Jurkat, Clone E6-1 (cell line): Measurements from ENCODE around the gene KPNA3.
"Not testable (repeated sequence)": the region's sequence is repeated elsewhere in the genome, so short reads cannot be mapped to it uniquely, and the experiment has no call there.

Source experiments
- DNase-seq: peaks from one replicate; pipeline ENCODE4 v3.0.0-alpha.2; 2011; ENCODE audit warnings: low read depth, low spot score
- H3K4me3 ChIP-seq: 2 replicates; pipeline ENCODE4 v1.5.1; 2011; ENCODE audit warnings: mild to moderate bottlenecking, low read length, control low read depth, moderate library complexity

KPNA3 gene

GRCh38 chr13:49811527-49811908 is 19.0 kb upstream of the KPNA3 start:
- DNase-seq, result no peak
- no peak overlapping the region for H3K4me3 ChIP-seq

GRCh38 chr13:49810567-49811526 is 18.4 kb upstream of the KPNA3 start:
- no peak for DNase-seq
- H3K4me3 ChIP-seq, result no peak overlapping the region

- DNase-seq, result no peak
- H3K4me3 ChIP-seq, result no peak overlapping the region
Measured at GRCh38 chr13:49807681-49808080, 15.2 kb upstream of the KPNA3 start.

GRCh38 chr13:49806126-49806536 is 13.6 kb upstream of the KPNA3 start:
- DNase-seq, result no peak

GRCh38 chr13:49803047-49803446 is 10.6 kb upstream of the KPNA3 start:
- not testable (repeated sequence) for DNase-seq

More at GRCh38 chr13:49806126-49806536, 13.6 kb upstream of the KPNA3 start:
- no peak overlapping the region for H3K4me3 ChIP-seq

GRCh38 chr13:49802426-49802825 is 9.9 kb upstream of the KPNA3 start:
- no peak for DNase-seq
- H3K4me3 ChIP-seq, result no peak overlapping the region

More at GRCh38 chr13:49803047-49803446, 10.6 kb upstream of the KPNA3 start:
- not testable (repeated sequence) for H3K4me3 ChIP-seq

- DNase-seq, result no peak
- H3K4me3 ChIP-seq, result peak overlapping the region; percentile 81
Measured at GRCh38 chr13:49791711-49792549, 552 bp downstream of the KPNA3 start.

- DNase-seq, result peak; percentile 34
- peak overlapping the region; percentile 81 for H3K4me3 ChIP-seq
Measured at GRCh38 chr13:49791315-49791710, 1.2 kb downstream of the KPNA3 start.

- no peak for DNase-seq
- no peak overlapping the region for H3K4me3 ChIP-seq
Measured at GRCh38 chr13:49789968-49790367, 2.5 kb downstream of the KPNA3 start.

GRCh38 chr13:49786401-49787008 is 6.0 kb downstream of the KPNA3 start:
- no peak overlapping the region for H3K4me3 ChIP-seq
- DNase-seq, result no peak

- no peak for DNase-seq
- no peak overlapping the region for H3K4me3 ChIP-seq
Measured at GRCh38 chr13:49784886-49785570, 7.5 kb downstream of the KPNA3 start.

- DNase-seq, result no peak
- no peak overlapping the region for H3K4me3 ChIP-seq
Measured at GRCh38 chr13:49783865-49784264, 8.6 kb downstream of the KPNA3 start.

GRCh38 chr13:49782784-49783183 is 9.7 kb downstream of the KPNA3 start:
- DNase-seq, result no peak

GRCh38 chr13:49781806-49782205 is 10.7 kb downstream of the KPNA3 start:
- no peak for DNase-seq
- no peak overlapping the region for H3K4me3 ChIP-seq

More at GRCh38 chr13:49782784-49783183, 9.7 kb downstream of the KPNA3 start:
- no peak overlapping the region for H3K4me3 ChIP-seq

GRCh38 chr13:49779721-49780120 is 12.8 kb downstream of the KPNA3 start:
- no peak overlapping the region for H3K4me3 ChIP-seq
- DNase-seq, result no peak

GRCh38 chr13:49777746-49778614 is 14.5 kb downstream of the KPNA3 start:
- peak; percentile 62 for DNase-seq
- H3K4me3 ChIP-seq, result no peak overlapping the region

GRCh38 chr13:49776871-49777270 is 15.6 kb downstream of the KPNA3 start:
- no peak overlapping the region for H3K4me3 ChIP-seq
- DNase-seq, result no peak

- no peak overlapping the region for H3K4me3 ChIP-seq
- DNase-seq, result no peak
Measured at GRCh38 chr13:49774376-49775005, 18.0 kb downstream of the KPNA3 start.
